ENCODE results near the gene IFNA16.

GRCh38 chr9:21239911-21240310 is 22.8 kb upstream of the IFNA16 start, which contains the start of gene IFNA14:
- TF ChIP-seq CTCF (IDR thresholded peaks at IDR 0.05) (no peak), ZFX (IDR thresholded peaks at IDR 0.05; ENCODE audit: borderline replicate concordance) (no peak)
